Fibroblast of lung (primary cell): ENCODE measurements around the gene FAM20C.

Experiments used
- EZH2 ChIP-seq: IDR thresholded peaks from 2 replicates; pipeline ENCODE4 v1.5.1; 2012; ENCODE audit warnings: low read length, control low read depth, mild to moderate bottlenecking; ENCODE audit errors: missing control alignments
- TF ChIP-seq, protein P1 (sequence below), 2 donors: IDR thresholded peaks in 1 of 2; conservative IDR thresholded peaks in 1 of 2; 1 replicate in 1 of 2; 2 replicates in 1 of 2; pipeline ENCODE4 v1.5.1; 2011 to 2012; ENCODE audit warnings: low read length in 2 of 2, control low read depth in 1 of 2, inconsistent platforms in 1 of 2, low read depth in 1 of 2, mild to moderate bottlenecking in 1 of 2

DNA sequence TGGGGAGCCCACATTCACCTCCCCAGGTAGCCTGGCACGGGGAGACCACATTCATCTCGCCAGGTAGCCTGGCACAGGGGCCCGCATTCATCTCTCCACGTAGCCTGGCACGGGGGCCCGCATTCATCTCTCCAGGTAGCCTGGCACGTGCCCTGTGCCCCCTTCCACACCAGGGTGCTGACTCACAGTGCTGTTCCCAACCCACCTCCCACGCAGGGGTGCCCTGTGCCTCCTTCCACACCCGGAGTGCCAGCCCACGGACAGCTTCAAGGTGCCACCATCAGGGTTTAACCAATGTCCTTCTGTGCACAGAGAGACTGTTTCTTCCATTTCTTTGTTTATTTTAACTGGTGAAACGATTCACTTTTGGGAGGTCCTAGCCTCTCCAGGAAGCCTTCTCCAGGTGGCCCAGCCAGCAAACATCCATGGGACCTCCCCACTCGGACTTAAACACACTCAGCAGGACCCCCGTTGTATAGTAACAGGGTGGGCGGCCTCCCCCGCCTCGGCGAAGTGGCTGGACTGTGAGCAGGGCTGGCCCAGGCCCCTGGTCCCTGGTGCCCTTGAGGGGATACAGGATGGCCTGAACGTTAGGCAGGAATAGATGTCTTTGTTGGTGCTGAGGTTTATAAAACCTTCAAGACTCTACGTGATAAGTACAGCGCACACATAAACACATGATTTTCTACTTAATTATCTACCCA lies 56.5 kb downstream of the FAM20C start:
- TF ChIP-seq, protein P1, sequence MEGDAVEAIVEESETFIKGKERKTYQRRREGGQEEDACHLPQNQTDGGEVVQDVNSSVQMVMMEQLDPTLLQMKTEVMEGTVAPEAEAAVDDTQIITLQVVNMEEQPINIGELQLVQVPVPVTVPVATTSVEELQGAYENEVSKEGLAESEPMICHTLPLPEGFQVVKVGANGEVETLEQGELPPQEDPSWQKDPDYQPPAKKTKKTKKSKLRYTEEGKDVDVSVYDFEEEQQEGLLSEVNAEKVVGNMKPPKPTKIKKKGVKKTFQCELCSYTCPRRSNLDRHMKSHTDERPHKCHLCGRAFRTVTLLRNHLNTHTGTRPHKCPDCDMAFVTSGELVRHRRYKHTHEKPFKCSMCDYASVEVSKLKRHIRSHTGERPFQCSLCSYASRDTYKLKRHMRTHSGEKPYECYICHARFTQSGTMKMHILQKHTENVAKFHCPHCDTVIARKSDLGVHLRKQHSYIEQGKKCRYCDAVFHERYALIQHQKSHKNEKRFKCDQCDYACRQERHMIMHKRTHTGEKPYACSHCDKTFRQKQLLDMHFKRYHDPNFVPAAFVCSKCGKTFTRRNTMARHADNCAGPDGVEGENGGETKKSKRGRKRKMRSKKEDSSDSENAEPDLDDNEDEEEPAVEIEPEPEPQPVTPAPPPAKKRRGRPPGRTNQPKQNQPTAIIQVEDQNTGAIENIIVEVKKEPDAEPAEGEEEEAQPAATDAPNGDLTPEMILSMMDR (conservative IDR thresholded peaks at IDR 0.05 in 1 of 2, IDR thresholded peaks at IDR 0.05 in 1 of 2; ENCODE audit: low read depth in 1 of 2, low read length in 2 of 2), result no peak
- no peak for TF ChIP-seq EZH2
